Tibial nerve (tissue), 3 donors: ENCODE measurements around the gene PPP1R16B.

ENCODE experiments used
- POLR2A ChIP-seq, 2 donors: fragments of 450-650 bp; IDR thresholded peaks; one replicate each; pipeline ENCODE4 v1.6.1; 2017; ENCODE audit warnings: antibody characterized with exemption in 2 of 2, mild to moderate bottlenecking in 2 of 2, moderate library complexity in 2 of 2
- TF ChIP-seq, protein P1 (sequence below), 5 experiments: fragments of 200-600 bp in 3 of 5; fragments of 450-650 bp in 2 of 5; sonication (generic) in 3 of 5; IDR thresholded peaks; one replicate each; pipeline ENCODE4 v1.5.1; 2016 to 2019; ENCODE audit warnings: antibody characterized with exemption in 5 of 5, mild to moderate bottlenecking in 3 of 5, moderate library complexity in 2 of 5

DNA sequence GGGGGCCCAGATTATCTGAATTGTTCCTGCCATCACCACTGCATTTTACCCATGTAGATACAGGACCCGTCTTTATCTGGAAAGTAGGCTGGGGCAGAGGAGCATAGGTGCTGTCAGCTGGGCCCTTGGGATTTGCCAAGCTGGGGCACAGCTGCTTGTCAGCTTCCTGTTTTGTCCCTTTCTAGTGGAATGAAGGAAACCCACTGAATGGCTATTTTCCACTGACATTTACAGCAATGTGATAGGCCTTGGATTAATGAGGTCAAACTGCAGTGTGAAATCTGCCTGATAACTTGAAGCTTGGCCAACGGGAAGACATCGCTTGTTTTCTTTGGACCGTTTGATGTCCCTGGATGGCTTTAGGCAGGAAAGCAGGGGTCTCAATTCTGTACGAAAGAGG is 6.7 kb downstream of the PPP1R16B start:
- TF ChIP-seq, protein P1, sequence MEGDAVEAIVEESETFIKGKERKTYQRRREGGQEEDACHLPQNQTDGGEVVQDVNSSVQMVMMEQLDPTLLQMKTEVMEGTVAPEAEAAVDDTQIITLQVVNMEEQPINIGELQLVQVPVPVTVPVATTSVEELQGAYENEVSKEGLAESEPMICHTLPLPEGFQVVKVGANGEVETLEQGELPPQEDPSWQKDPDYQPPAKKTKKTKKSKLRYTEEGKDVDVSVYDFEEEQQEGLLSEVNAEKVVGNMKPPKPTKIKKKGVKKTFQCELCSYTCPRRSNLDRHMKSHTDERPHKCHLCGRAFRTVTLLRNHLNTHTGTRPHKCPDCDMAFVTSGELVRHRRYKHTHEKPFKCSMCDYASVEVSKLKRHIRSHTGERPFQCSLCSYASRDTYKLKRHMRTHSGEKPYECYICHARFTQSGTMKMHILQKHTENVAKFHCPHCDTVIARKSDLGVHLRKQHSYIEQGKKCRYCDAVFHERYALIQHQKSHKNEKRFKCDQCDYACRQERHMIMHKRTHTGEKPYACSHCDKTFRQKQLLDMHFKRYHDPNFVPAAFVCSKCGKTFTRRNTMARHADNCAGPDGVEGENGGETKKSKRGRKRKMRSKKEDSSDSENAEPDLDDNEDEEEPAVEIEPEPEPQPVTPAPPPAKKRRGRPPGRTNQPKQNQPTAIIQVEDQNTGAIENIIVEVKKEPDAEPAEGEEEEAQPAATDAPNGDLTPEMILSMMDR (IDR thresholded peaks at IDR 0.05) = no peak
- TF ChIP-seq POLR2A (IDR thresholded peaks at IDR 0.05) = no peak
